GM12878 (cell line): Measurements from ENCODE around the gene APOM. TPM values are rescaled to one million over a fixed set of nuclear protein-coding genes. Genes with fewer than 3 reads are reported as not detected.
A peak's percentile ranks its signal among the peaks of the same experiment; 100 is the strongest.

ENCODE experiments used
- BCL11A ChIP-seq: IDR thresholded peaks from 2 replicates; pipeline ENCODE4 v1.6.1; 2011; ENCODE audit warnings: low read depth, low read length
- BHLHE40 ChIP-seq, 2 experiments: fragments of 450-650 bp in 1 of 2; IDR thresholded peaks; 2 replicates each; pipeline ENCODE4 v1.6.1; 2011 to 2017; ENCODE audit warnings: low read depth in 2 of 2, borderline replicate concordance in 1 of 2, improper control_type of control experiment in 1 of 2, low read length in 1 of 2, mild to moderate bottlenecking in 1 of 2
- CBX5 ChIP-seq: sonication (generic); IDR thresholded peaks from 2 replicates; pipeline ENCODE4 v1.6.1; 2016; ENCODE audit warnings: low read depth, moderate library complexity, mild to moderate bottlenecking, inconsistent platforms
- ETV6 ChIP-seq, 2 experiments: fragments of 450-650 bp in 1 of 2; IDR thresholded peaks in 1 of 2; conservative IDR thresholded peaks in 1 of 2; 2 replicates each; pipeline ENCODE4 v1.6.1; 2014; ENCODE audit warnings: antibody characterized with exemption in 1 of 2, borderline replicate concordance in 1 of 2, low read depth in 1 of 2, mild to moderate bottlenecking in 1 of 2, moderate library complexity in 1 of 2
- EZH2 ChIP-seq: IDR thresholded peaks from 2 replicates; pipeline ENCODE4 v1.6.1; 2012; ENCODE audit warnings: low read depth, mild to moderate bottlenecking, control low read depth, inconsistent platforms, low read length, borderline replicate concordance; ENCODE audit not compliant: control insufficient read depth
- HDAC2 ChIP-seq: fragments of 200-600 bp; sonication (generic); IDR thresholded peaks from 2 replicates; pipeline ENCODE4 v1.6.1; 2017
- MEF2A ChIP-seq: IDR thresholded peaks from 2 replicates; pipeline ENCODE4 v1.6.1; 2011; ENCODE audit warnings: low read depth, mild to moderate bottlenecking, low read length, moderate library complexity; ENCODE audit not compliant: insufficient read depth
- NBN ChIP-seq: fragments of 450-650 bp; IDR thresholded peaks from 2 replicates; pipeline ENCODE4 v1.6.1; 2016
- NFYB ChIP-seq: IDR thresholded peaks from 2 replicates; pipeline ENCODE4 v1.6.1; 2011; ENCODE audit warnings: low read depth, mild to moderate bottlenecking, low read length, improper control_type of control experiment, moderate library complexity; ENCODE audit not compliant: insufficient read depth
- NR2C2 ChIP-seq: IDR thresholded peaks from 2 replicates; pipeline ENCODE4 v1.6.1; 2011; ENCODE audit warnings: borderline replicate concordance, low read depth; ENCODE audit not compliant: control insufficient read depth, insufficient read length
- NR2F1 ChIP-seq: fragments of 450-650 bp; conservative IDR thresholded peaks from 2 replicates; pipeline ENCODE4 v1.6.1; 2017; ENCODE audit warnings: mild to moderate bottlenecking
- RAD51 ChIP-seq: fragments of 450-650 bp; IDR thresholded peaks from 2 replicates; pipeline ENCODE4 v1.6.1; 2016; ENCODE audit warnings: moderate library complexity, mild to moderate bottlenecking, inconsistent platforms
- SPI1 ChIP-seq: IDR thresholded peaks from 2 replicates; pipeline ENCODE4 v1.6.1; 2011; ENCODE audit warnings: low read depth, mild to moderate bottlenecking, low read length, moderate library complexity, borderline replicate concordance; ENCODE audit not compliant: insufficient read depth
- YY1 ChIP-seq: IDR thresholded peaks from 2 replicates; pipeline ENCODE4 v1.6.1; 2011; ENCODE audit warnings: low read depth, mild to moderate bottlenecking, low read length
- ZNF384 ChIP-seq: IDR thresholded peaks from 2 replicates; pipeline ENCODE4 v1.6.1; 2012; ENCODE audit warnings: low read depth, mild to moderate bottlenecking, low read length, improper control_type of control experiment, borderline replicate concordance
- polyA plus RNA-seq, 11 experiments: library from polyadenylated mRNA; depleted of rRNA in 4 of 11; unstranded in 6 of 11; stranded (reverse) in 5 of 11; fragments of >200 nt; fragmentation: Nextera tagmentation in 4 of 11; fragmentation: Illumina TruSeq in 1 of 11; extraction: Ambion mirVana in 4 of 11; extraction: Trizol in 1 of 11; gene quantifications; 1 replicate in 1 of 11; 2 replicates in 10 of 11; pipeline versions ENCODE4 v1.2.1 to v1.2.3, GENCODE V29; 2011 to 2016; ENCODE audit warnings: inconsistent platforms in 2 of 11, missing spikeins in 2 of 11, low read depth in 1 of 11
- total RNA-seq, 4 experiments: library from RNA; depleted of rRNA in 3 of 4; stranded (reverse); fragments of >200 nt in 3 of 4; fragmentation: Illumina TruSeq in 1 of 4; extraction: Trizol in 1 of 4; gene quantifications; 2 replicates each; pipeline versions ENCODE4 v1.2.1 to v1.2.3, GENCODE V29; 2013 to 2021
- TF ChIP-seq, protein P1 (sequence below): fragments of 150-350 bp; IDR thresholded peaks from 2 replicates; pipeline ENCODE4 v1.6.1; 2016; ENCODE audit warnings: low read depth, low read length
- TF ChIP-seq, protein P2 (sequence below), 3 experiments: IDR thresholded peaks in 2 of 3; conservative IDR thresholded peaks in 1 of 3; 2 replicates each; pipeline ENCODE4 v1.5.1; 2011; ENCODE audit warnings: low read depth in 3 of 3, low read length in 3 of 3, mild to moderate bottlenecking in 3 of 3, control low read depth in 2 of 3, moderate library complexity in 2 of 3, inconsistent platforms in 1 of 3, mixed read lengths in 1 of 3; ENCODE audit not compliant: control insufficient read depth in 2 of 3, insufficient read depth in 1 of 3; ENCODE audit errors: extremely low read depth in 1 of 3
- TF ChIP-seq, protein P3 (sequence below): fragments of 450-650 bp; formaldehyde crosslinking; IDR thresholded peaks from 2 replicates; pipeline ENCODE4 v1.5.0; 2022; ENCODE audit warnings: mild to moderate bottlenecking, missing genetic modification characterization

The APOM gene
- total and polyA plus RNA-seq, 10 of the 15 experiments (the other 5 are each of a cell fraction or from before 2014, with no cell fraction given), result 4.0 to 14.1 (median 7.1) TPM

DNA sequence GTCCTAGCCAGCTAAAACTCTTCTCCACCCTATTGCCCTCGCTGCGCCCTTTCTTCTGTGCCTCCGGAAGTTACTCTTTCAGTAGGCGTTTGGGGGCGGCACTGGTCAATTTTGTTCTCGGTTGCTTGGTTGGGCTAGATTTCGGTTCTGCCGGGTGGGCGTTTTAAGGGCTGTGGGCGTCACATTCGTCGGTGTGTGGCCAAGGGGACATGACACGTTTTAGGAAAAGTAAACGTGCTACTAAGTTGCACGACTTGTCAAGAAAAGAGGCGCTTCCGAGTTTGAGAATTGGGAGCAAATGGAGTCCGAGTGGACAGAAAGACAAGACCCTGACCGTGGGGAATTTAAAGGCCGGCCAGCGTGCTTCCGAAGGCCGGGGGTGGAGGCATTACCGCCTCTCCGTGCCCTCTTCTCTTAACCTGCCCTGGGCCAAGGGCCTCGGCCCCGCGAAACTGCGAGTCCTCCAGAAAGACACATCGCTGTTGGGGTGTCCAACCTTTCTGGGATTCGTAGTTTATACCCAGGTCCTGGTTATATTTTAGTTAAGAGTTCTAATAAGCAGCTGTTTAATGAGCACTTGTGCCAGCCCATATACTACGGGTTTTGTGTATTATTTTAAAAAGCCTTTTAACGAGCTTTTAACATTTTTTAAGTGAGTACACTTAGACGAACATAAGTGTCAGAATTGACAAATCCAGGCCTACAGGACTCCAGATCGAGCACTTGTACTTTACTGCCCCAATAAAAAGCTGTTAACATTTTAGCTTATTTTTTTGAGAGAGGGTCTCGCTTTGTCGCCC, 2.6 kb upstream of the APOM start (continued):
- TF ChIP-seq NR2F1 (peak; percentile 82; the same call in 1 of the 2 replicates), NFYB (0 out of 2 replicates have a peak, but pooled peaks have one; percentile 4), CBX5 (peak; percentile 21; the same call in 1 of the 2 replicates), BHLHE40 (IDR thresholded peaks at IDR 0.05; ENCODE audit: borderline replicate concordance in 1 of 2, low read depth in 2 of 2, low read length in 1 of 2) (peak; percentile 86), HDAC2 (no peak), EZH2 (no peak), NBN (peak; percentile 36), BCL11A (peak; percentile 68; the same call in 1 of the 2 replicates), SPI1 (no peak; the same call in 1 of the 2 replicates), ETV6 (conservative IDR thresholded peaks at IDR 0.05 in 1 of 2, IDR thresholded peaks at IDR 0.05 in 1 of 2; ENCODE audit: borderline replicate concordance in 1 of 2, low read depth in 1 of 2) (0 out of 4 replicates have a peak, but pooled peaks of 1 of the 2 experiments have one; percentile 20), MEF2A (0 out of 2 replicates have a peak, but pooled peaks have one; percentile 25), RAD51 (no peak), ZNF384 (no peak), NR2C2 (no peak), YY1 (peak; percentile 7; the same call in 1 of the 2 replicates)
- TF ChIP-seq, protein P1, sequence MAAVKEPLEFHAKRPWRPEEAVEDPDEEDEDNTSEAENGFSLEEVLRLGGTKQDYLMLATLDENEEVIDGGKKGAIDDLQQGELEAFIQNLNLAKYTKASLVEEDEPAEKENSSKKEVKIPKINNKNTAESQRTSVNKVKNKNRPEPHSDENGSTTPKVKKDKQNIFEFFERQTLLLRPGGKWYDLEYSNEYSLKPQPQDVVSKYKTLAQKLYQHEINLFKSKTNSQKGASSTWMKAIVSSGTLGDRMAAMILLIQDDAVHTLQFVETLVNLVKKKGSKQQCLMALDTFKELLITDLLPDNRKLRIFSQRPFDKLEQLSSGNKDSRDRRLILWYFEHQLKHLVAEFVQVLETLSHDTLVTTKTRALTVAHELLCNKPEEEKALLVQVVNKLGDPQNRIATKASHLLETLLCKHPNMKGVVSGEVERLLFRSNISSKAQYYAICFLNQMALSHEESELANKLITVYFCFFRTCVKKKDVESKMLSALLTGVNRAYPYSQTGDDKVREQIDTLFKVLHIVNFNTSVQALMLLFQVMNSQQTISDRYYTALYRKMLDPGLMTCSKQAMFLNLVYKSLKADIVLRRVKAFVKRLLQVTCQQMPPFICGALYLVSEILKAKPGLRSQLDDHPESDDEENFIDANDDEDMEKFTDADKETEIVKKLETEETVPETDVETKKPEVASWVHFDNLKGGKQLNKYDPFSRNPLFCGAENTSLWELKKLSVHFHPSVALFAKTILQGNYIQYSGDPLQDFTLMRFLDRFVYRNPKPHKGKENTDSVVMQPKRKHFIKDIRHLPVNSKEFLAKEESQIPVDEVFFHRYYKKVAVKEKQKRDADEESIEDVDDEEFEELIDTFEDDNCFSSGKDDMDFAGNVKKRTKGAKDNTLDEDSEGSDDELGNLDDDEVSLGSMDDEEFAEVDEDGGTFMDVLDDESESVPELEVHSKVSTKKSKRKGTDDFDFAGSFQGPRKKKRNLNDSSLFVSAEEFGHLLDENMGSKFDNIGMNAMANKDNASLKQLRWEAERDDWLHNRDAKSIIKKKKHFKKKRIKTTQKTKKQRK, result no peak
- TF ChIP-seq, protein P2, sequence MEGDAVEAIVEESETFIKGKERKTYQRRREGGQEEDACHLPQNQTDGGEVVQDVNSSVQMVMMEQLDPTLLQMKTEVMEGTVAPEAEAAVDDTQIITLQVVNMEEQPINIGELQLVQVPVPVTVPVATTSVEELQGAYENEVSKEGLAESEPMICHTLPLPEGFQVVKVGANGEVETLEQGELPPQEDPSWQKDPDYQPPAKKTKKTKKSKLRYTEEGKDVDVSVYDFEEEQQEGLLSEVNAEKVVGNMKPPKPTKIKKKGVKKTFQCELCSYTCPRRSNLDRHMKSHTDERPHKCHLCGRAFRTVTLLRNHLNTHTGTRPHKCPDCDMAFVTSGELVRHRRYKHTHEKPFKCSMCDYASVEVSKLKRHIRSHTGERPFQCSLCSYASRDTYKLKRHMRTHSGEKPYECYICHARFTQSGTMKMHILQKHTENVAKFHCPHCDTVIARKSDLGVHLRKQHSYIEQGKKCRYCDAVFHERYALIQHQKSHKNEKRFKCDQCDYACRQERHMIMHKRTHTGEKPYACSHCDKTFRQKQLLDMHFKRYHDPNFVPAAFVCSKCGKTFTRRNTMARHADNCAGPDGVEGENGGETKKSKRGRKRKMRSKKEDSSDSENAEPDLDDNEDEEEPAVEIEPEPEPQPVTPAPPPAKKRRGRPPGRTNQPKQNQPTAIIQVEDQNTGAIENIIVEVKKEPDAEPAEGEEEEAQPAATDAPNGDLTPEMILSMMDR (IDR thresholded peaks at IDR 0.05 in 2 of 3, conservative IDR thresholded peaks at IDR 0.05 in 1 of 3; ENCODE audit: control insufficient read depth in 2 of 3, extremely low read depth in 1 of 3, insufficient read depth in 1 of 3, low read depth in 3 of 3, low read length in 3 of 3), result peak in 1 of 3 experiments; percentile 29; a peak in 2 of 6 replicates
- TF ChIP-seq, protein P3, sequence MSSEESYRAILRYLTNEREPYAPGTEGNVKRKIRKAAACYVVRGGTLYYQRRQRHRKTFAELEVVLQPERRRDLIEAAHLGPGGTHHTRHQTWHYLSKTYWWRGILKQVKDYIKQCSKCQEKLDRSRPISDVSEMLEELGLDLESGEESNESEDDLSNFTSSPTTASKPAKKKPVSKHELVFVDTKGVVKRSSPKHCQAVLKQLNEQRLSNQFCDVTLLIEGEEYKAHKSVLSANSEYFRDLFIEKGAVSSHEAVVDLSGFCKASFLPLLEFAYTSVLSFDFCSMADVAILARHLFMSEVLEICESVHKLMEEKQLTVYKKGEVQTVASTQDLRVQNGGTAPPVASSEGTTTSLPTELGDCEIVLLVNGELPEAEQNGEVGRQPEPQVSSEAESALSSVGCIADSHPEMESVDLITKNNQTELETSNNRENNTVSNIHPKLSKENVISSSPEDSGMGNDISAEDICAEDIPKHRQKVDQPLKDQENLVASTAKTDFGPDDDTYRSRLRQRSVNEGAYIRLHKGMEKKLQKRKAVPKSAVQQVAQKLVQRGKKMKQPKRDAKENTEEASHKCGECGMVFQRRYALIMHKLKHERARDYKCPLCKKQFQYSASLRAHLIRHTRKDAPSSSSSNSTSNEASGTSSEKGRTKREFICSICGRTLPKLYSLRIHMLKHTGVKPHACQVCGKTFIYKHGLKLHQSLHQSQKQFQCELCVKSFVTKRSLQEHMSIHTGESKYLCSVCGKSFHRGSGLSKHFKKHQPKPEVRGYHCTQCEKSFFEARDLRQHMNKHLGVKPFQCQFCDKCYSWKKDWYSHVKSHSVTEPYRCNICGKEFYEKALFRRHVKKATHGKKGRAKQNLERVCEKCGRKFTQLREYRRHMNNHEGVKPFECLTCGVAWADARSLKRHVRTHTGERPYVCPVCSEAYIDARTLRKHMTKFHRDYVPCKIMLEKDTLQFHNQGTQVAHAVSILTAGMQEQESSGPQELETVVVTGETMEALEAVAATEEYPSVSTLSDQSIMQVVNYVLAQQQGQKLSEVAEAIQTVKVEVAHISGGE (CRISPR knock-in tag), result no peak
